Neural cell (in vitro differentiated cells): Measurements from ENCODE around the gene NAV1. TPM values are rescaled to one million over a fixed set of nuclear protein-coding genes. Genes with fewer than 3 reads are reported as not detected.

Experiments
- H2AFZ ChIP-seq: fragments of 200-600, 300-800 bp; sonication (generic), shearing (Covaris generic); 2 replicates; pipeline ENCODE4 v1.6.0; 2014; ENCODE audit warnings: low read depth, mild to moderate bottlenecking, antibody characterized with exemption, low read length, moderate library complexity
- H3F3A ChIP-seq: fragments of 200-600 bp; shearing (Covaris generic); 2 replicates; pipeline ENCODE4 v1.6.1; 2016; ENCODE audit warnings: mild to moderate bottlenecking, moderate library complexity, mixed read lengths, antibody characterized with exemption, low read length; ENCODE audit not compliant: insufficient read depth, poor library complexity, severe bottlenecking
- H3K27ac ChIP-seq: fragments of 200-600, 300-800 bp; sonication (generic), shearing (Covaris generic); 2 replicates; pipeline ENCODE4 v1.5.1; 2014; ENCODE audit warnings: mild to moderate bottlenecking, low read length, moderate library complexity
- H3K27me3 ChIP-seq: fragments of 300-800, 200-600 bp; sonication (generic), shearing (Covaris generic); 2 replicates; pipeline ENCODE4 v1.6.0; 2014; ENCODE audit warnings: mild to moderate bottlenecking, low read depth, low read length, moderate library complexity; ENCODE audit not compliant: insufficient read depth
- H3K36me3 ChIP-seq: fragments of 300-800, 200-600 bp; sonication (generic), shearing (Covaris generic); 2 replicates; pipeline ENCODE4 v1.5.1; 2014; ENCODE audit warnings: mild to moderate bottlenecking, antibody characterized with exemption, low read length, moderate library complexity; ENCODE audit not compliant: insufficient read depth
- H3K4me2 ChIP-seq: fragments of 300-800, 200-600 bp; sonication (generic), shearing (Covaris generic); 2 replicates; pipeline ENCODE4 v1.6.0; 2014; ENCODE audit warnings: mild to moderate bottlenecking, low read length
- H3K4me3 ChIP-seq: fragments of 300-800, 200-600 bp; sonication (generic), shearing (Covaris generic); 2 replicates; pipeline ENCODE4 v1.5.1; 2014; ENCODE audit warnings: mild to moderate bottlenecking, low read length, moderate library complexity
- H3K79me2 ChIP-seq: fragments of 200-600 bp; shearing (Covaris generic); replicated peaks from 2 replicates; pipeline ENCODE4 v1.6.0; 2014; ENCODE audit warnings: mild to moderate bottlenecking, low read length, moderate library complexity; ENCODE audit not compliant: insufficient read depth
- H3K9ac ChIP-seq: fragments of 300-800, 200-600 bp; sonication (generic), shearing (Covaris generic); 2 replicates; pipeline ENCODE4 v1.6.1; 2016; ENCODE audit warnings: mild to moderate bottlenecking, low read length, mixed read lengths
- H3K9me2 ChIP-seq: fragments of 200-600 bp; shearing (Covaris generic); 2 replicates; pipeline ENCODE4 v1.6.1; 2016; ENCODE audit warnings: mild to moderate bottlenecking, low read length, mixed read lengths; ENCODE audit not compliant: insufficient read depth
- H3K9me3 ChIP-seq: fragments of 200-600, 300-800 bp; sonication (generic), shearing (Covaris generic); 2 replicates; pipeline ENCODE4 v1.6.1; 2016; ENCODE audit warnings: mild to moderate bottlenecking, mixed run types, low read length, moderate library complexity, mixed read lengths
- H4K20me1 ChIP-seq: fragments of 200-600 bp; shearing (Covaris generic); 2 replicates; pipeline ENCODE4 v1.6.1; 2016; ENCODE audit warnings: mild to moderate bottlenecking, mixed run types; ENCODE audit not compliant: insufficient read depth
- EP300 ChIP-seq: fragments of 450-650 bp; conservative IDR thresholded peaks from 2 replicates; pipeline ENCODE4 v1.6.1; 2014; ENCODE audit warnings: antibody characterized with exemption, mild to moderate bottlenecking, moderate library complexity; ENCODE audit not compliant: poor library complexity, severe bottlenecking
- EZH2 ChIP-seq: fragments of 200-600, 300-800 bp; shearing (Covaris generic), sonication (generic); IDR thresholded peaks from 2 replicates; pipeline ENCODE4 v1.6.1; 2014; ENCODE audit warnings: antibody characterized with exemption, low read length, borderline replicate concordance, mild to moderate bottlenecking; ENCODE audit not compliant: insufficient read depth, poor library complexity, severe bottlenecking
- POLR2AphosphoS5 ChIP-seq: IDR thresholded peaks from 2 replicates; pipeline ENCODE4 v1.6.1; 2012
- SMC3 ChIP-seq: fragments of 450-650 bp; conservative IDR thresholded peaks from 2 replicates; pipeline ENCODE4 v1.6.1; 2014; ENCODE audit warnings: antibody characterized with exemption, mild to moderate bottlenecking, moderate library complexity; ENCODE audit not compliant: poor library complexity
- TAF1 ChIP-seq: IDR thresholded peaks from 2 replicates; pipeline ENCODE4 v1.6.1; 2012; ENCODE audit warnings: low read depth
- polyA plus RNA-seq: library from polyadenylated mRNA; depleted of rRNA; stranded (reverse); fragments of >200 nt; gene quantifications from 2 replicates; pipeline ENCODE4 v1.2.3, GENCODE V29; 2014
- TF ChIP-seq, protein P1 (sequence below): IDR thresholded peaks from 2 replicates; pipeline ENCODE4 v1.6.1; 2012; ENCODE audit warnings: borderline replicate concordance
- TF ChIP-seq, protein P2 (sequence below): fragments of 450-650 bp; IDR thresholded peaks from 2 replicates; pipeline ENCODE4 v1.5.1; 2014; ENCODE audit warnings: antibody characterized with exemption, mild to moderate bottlenecking, moderate library complexity; ENCODE audit not compliant: poor library complexity, severe bottlenecking

The NAV1 gene
- polyA plus RNA-seq, 1 donor from 2014 or later: 33.2 TPM

DNA sequence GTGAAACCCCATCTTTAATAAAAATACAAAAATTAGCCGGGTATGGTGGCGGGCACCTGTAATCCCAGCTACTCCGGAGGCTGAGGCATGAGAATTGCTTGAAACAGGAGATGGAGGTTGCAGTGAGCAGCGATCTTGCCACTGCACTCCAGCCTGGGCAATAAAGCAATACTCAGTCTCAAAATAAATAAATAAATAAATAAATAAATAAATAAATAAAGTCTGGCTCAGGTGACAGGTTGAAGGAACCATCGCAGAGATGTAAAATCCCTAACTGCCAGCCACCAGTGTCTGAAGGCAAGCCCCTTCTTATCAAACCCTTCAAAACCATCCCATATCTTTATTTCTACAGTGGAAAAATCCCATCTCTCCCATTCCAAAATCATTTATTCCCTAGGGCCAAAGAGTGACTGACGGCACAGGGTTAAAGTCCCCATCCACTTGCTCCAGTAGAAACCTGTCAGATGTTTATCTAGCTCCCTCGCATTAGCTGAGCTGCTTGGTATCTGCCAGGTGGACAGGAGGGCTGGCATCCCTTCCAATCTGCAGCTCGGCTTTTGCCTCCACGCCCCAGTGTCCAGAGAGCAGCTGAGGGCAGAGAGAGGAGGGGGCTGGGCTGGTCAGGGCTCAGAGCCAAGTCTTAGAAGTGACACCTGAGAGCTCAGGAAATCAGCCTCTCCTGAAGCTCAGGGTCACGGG is 37.0 kb upstream of the NAV1 start:
- Histone ChIP-seq H3F3A (no peaks in the 10 kb centered on the region), H3K27me3 (peaks cover 6% of the 10 kb centered on the region), H3K4me3 (no peak overlapping the region), H3K4me2 (no peak overlapping the region), H3K36me3 (no peaks in the 10 kb centered on the region), H3K9me2 (no peaks in the 10 kb centered on the region), H3K79me2 (no peaks in the 10 kb centered on the region), H3K27ac (no peak overlapping the region), H4K20me1 (no peaks in the 10 kb centered on the region), H2AFZ (no peak overlapping the region), H3K9ac (no peak overlapping the region), H3K9me3 (no peaks in the 10 kb centered on the region)
- TF ChIP-seq, protein P1, sequence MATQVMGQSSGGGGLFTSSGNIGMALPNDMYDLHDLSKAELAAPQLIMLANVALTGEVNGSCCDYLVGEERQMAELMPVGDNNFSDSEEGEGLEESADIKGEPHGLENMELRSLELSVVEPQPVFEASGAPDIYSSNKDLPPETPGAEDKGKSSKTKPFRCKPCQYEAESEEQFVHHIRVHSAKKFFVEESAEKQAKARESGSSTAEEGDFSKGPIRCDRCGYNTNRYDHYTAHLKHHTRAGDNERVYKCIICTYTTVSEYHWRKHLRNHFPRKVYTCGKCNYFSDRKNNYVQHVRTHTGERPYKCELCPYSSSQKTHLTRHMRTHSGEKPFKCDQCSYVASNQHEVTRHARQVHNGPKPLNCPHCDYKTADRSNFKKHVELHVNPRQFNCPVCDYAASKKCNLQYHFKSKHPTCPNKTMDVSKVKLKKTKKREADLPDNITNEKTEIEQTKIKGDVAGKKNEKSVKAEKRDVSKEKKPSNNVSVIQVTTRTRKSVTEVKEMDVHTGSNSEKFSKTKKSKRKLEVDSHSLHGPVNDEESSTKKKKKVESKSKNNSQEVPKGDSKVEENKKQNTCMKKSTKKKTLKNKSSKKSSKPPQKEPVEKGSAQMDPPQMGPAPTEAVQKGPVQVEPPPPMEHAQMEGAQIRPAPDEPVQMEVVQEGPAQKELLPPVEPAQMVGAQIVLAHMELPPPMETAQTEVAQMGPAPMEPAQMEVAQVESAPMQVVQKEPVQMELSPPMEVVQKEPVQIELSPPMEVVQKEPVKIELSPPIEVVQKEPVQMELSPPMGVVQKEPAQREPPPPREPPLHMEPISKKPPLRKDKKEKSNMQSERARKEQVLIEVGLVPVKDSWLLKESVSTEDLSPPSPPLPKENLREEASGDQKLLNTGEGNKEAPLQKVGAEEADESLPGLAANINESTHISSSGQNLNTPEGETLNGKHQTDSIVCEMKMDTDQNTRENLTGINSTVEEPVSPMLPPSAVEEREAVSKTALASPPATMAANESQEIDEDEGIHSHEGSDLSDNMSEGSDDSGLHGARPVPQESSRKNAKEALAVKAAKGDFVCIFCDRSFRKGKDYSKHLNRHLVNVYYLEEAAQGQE: no peak
- TF ChIP-seq EZH2: no peak
- no peak for TF ChIP-seq EP300
- TF ChIP-seq SMC3: no peak
- no peak for TF ChIP-seq POLR2AphosphoS5
- TF ChIP-seq TAF1: no peak

DNA sequence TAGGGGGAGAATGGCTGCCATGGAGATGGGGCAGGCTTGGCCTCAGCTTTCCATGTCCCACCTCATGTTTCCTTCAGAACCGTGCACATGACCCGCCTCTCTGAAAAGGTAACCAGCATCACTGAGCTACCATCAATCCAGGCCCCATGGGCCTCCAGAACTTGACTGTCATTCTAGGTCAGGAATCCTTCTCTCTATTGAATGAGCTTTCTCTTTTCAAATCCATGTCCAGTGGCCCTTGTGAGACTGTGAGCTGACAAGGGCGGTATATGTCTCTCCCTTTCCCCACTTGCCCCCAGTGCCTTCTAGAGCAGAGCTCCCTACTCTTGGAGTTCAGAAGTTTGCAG is 36.4 kb upstream of the NAV1 start:
- Histone ChIP-seq H3F3A (no peaks in the 10 kb centered on the region), H3K27ac (no peak overlapping the region), H3K36me3 (no peaks in the 10 kb centered on the region), H3K4me3 (no peak overlapping the region), H3K9me2 (no peaks in the 10 kb centered on the region), H3K9me3 (no peaks in the 10 kb centered on the region), H3K9ac (no peak overlapping the region), H3K4me2 (no peak overlapping the region), H3K79me2 (no peaks in the 10 kb centered on the region), H3K27me3 (peaks cover 12% of the 10 kb centered on the region), H2AFZ (no peak overlapping the region), H4K20me1 (no peaks in the 10 kb centered on the region)
- TF ChIP-seq, protein P2, sequence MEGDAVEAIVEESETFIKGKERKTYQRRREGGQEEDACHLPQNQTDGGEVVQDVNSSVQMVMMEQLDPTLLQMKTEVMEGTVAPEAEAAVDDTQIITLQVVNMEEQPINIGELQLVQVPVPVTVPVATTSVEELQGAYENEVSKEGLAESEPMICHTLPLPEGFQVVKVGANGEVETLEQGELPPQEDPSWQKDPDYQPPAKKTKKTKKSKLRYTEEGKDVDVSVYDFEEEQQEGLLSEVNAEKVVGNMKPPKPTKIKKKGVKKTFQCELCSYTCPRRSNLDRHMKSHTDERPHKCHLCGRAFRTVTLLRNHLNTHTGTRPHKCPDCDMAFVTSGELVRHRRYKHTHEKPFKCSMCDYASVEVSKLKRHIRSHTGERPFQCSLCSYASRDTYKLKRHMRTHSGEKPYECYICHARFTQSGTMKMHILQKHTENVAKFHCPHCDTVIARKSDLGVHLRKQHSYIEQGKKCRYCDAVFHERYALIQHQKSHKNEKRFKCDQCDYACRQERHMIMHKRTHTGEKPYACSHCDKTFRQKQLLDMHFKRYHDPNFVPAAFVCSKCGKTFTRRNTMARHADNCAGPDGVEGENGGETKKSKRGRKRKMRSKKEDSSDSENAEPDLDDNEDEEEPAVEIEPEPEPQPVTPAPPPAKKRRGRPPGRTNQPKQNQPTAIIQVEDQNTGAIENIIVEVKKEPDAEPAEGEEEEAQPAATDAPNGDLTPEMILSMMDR: no peak
- TF ChIP-seq EZH2 (no peak), POLR2AphosphoS5 (no peak), TAF1 (no peak), SMC3 (no peak), EP300 (no peak)
- TF ChIP-seq, protein P1: no peak
